ENCODE measurements around the gene ARAP2.
"Not testable (repeated sequence)": the region's sequence is repeated elsewhere in the genome, so short reads cannot be mapped to it uniquely, and the experiment has no call there.

Gene ARAP2

DNA sequence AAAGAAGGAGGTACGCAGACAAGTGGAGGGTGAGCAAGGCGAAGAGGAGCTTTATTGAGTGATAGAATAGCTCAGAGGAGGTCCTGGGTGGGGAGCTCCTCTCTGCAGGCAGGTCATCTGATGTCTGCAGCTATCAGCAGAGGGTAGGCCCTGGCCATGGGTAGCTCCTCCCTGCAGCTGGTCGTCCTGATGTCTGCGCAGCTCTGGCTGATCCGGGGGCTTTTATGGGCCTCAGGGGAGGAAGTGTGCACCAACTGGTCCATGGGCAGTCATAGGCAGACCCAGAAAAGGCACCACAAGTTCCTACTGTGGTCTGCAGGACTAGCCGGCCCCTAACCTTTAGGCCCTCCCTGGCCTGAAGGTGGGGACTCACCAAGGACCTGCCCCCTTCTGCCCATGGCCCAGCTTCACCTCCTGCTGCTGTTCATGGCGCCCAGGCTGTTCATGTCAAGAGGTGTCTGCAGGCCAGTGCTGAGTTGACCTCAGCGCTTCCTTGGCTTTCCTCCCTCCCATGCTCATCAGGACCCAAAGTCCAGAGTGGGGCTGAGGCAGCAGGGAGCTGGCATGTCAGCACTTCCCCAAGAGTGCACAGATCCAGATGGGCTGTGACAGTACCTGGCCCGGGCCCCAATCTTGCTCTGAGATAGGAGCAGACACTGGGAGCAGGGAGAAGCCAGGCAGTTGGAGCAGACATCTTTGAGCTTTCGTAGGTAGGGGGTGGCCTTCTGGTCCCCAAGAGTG is 46.1 kb downstream of the ARAP2 start:
- 96% methylated on average over 10 of the region's 10 CpGs for WGBS
- H3K9me3 ChIP-seq (ENCODE audit: insufficient read depth, low read depth, low read length), result no peaks in the 10 kb centered on the region
- H3K36me3 ChIP-seq (ENCODE audit: insufficient read depth, low read length), result no peaks in the 10 kb centered on the region

GRCh38 chr4:36197501-36197900 is 46.8 kb downstream of the ARAP2 start:
- 97% methylated on average over 5 of the region's 5 CpGs for WGBS
- Histone ChIP-seq H3K4me1 (ENCODE audit: insufficient read depth, low read length) (no peaks in the 10 kb centered on the region), H3K36me3 (ENCODE audit: insufficient read depth, low read length) (no peaks in the 10 kb centered on the region), H3K9ac (ENCODE audit: low read depth, low read length) (no peak overlapping the region), H3K4me3 (ENCODE audit: low read length) (no peak overlapping the region), H3K27ac (ENCODE audit: low read depth, low read length) (no peak overlapping the region), H3K27me3 (ENCODE audit: insufficient read depth, low read length) (no peaks in the 10 kb centered on the region), H3K9me3 (ENCODE audit: insufficient read depth, low read depth, low read length) (no peaks in the 10 kb centered on the region)

More for the DNA sequence above, 46.1 kb downstream of the ARAP2 start:
- H3K27ac ChIP-seq (ENCODE audit: low read depth, low read length), result no peak overlapping the region
- no peak overlapping the region for H3K4me3 ChIP-seq (ENCODE audit: low read length)
- H3K27me3 ChIP-seq (ENCODE audit: insufficient read depth, low read length), result no peaks in the 10 kb centered on the region
- H3K9ac ChIP-seq (ENCODE audit: low read depth, low read length), result no peak overlapping the region
- H3K4me1 ChIP-seq (ENCODE audit: insufficient read depth, low read length), result no peaks in the 10 kb centered on the region

DNA sequence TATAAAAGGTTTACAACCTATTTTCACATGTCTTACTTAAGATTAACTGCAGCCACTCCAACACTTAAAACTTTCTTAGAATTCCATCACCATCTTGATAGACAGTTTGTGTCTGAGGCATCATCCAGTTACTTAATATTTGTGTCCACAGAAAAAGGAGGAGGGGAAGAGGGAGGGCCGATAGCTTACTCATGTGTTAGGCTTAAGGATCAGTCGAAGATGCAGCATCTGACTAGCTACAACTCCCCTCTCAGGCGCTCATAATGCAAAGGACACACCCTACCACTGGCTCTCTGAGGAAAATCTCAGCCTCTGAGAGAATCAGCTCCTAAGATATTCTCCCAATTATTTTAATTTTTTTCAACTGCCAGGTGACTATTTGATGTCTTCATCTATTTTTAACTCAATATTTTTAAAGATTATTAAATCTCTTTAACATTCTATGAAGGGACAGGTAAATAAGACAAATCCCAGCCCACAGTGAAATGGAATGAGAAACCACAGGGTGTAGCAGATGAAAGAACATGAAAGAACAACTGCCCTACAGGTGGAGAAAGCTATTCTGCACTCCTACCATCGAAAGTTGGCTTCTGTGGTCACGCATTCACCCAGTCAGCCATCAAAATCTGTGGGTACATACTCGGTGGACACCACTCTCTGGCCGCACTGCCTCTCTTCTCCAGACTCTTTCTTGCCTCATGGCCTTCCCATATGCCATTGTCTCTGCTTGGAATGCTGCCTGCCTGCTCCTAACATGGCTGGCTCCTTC is 48.0 kb downstream of the ARAP2 start:
- Histone ChIP-seq H3K27me3 (ENCODE audit: insufficient read depth, low read length) (no peaks in the 10 kb centered on the region), H3K9ac (ENCODE audit: low read depth, low read length) (no peak overlapping the region), H3K4me1 (ENCODE audit: insufficient read depth, low read length) (no peaks in the 10 kb centered on the region), H3K36me3 (ENCODE audit: insufficient read depth, low read length) (no peaks in the 10 kb centered on the region), H3K27ac (ENCODE audit: low read depth, low read length) (no peak overlapping the region), H3K4me3 (ENCODE audit: low read length) (no peak overlapping the region), H3K9me3 (ENCODE audit: insufficient read depth, low read depth, low read length) (no peaks in the 10 kb centered on the region)
- 79% methylated on average over 7 of the region's 7 CpGs for WGBS

- Histone ChIP-seq H3K27me3 (ENCODE audit: insufficient read depth, low read length) (no peaks in the 10 kb centered on the region), H3K36me3 (ENCODE audit: insufficient read depth, low read length) (no peaks in the 10 kb centered on the region)
Measured at GRCh38 chr4:36192922-36193321, 51.4 kb downstream of the ARAP2 start.

GRCh38 chr4:36189511-36190226 is 54.6 kb downstream of the ARAP2 start:
- WGBS, result 86% methylated on average over 3 of the region's 3 CpGs
- H3K27ac ChIP-seq (ENCODE audit: low read depth, low read length), result no peak overlapping the region

More at GRCh38 chr4:36192922-36193321, 51.4 kb downstream of the ARAP2 start:
- Histone ChIP-seq H3K27ac (ENCODE audit: low read depth, low read length) (no peak overlapping the region), H3K9ac (ENCODE audit: low read depth, low read length) (no peak overlapping the region), H3K9me3 (ENCODE audit: insufficient read depth, low read depth, low read length) (no peaks in the 10 kb centered on the region), H3K4me1 (ENCODE audit: insufficient read depth, low read length) (no peaks in the 10 kb centered on the region), H3K4me3 (ENCODE audit: low read length) (no peak overlapping the region)
- 100% methylated on average over 1 of the region's 1 CpG for WGBS

DNA sequence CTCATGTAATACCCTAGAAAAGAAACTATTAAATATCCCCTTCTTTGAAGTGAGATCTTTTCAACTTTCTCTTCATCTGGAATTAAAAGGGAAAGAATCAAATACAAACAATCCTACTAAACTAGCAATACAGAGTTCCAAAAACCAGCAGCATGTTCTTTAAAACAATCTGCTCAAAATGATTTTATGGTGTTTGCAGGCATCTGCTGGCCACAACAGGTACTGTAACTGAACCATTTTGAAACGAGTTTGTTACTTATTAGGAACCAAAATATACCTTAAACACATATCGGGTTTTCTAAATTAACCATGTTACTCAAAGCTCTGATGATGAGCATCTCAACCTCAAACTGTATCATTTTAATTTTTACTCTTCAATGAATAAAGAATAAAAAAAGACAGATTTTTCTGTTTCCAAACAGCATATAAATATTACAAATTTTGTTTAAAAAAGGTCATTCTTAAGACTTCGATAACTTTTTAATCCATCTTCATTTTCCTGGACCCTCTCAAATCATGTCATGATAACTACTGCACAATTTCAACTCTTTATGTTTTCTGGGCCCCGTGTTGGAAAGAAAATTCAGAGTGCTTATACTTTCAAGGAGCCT is 56.5 kb downstream of the ARAP2 start:
- no peak overlapping the region for H3K27ac ChIP-seq (ENCODE audit: low read depth, low read length)
- no peaks in the 10 kb centered on the region for H3K36me3 ChIP-seq (ENCODE audit: insufficient read depth, low read length)
- H3K9me3 ChIP-seq (ENCODE audit: insufficient read depth, low read depth, low read length), result no peaks in the 10 kb centered on the region
- WGBS, result 70% methylated on average over 4 of the region's 4 CpGs
- H3K4me3 ChIP-seq (ENCODE audit: low read length), result no peak overlapping the region
- H3K27me3 ChIP-seq (ENCODE audit: insufficient read depth, low read length), result no peaks in the 10 kb centered on the region
- peaks cover 8% of the 10 kb centered on the region; the same call in 1 of the 2 replicates for H3K4me1 ChIP-seq (ENCODE audit: insufficient read depth, low read length)
- H3K9ac ChIP-seq (ENCODE audit: low read depth, low read length), result no peak overlapping the region

More at GRCh38 chr4:36189511-36190226, 54.6 kb downstream of the ARAP2 start:
- Histone ChIP-seq H3K36me3 (ENCODE audit: insufficient read depth, low read length) (no peaks in the 10 kb centered on the region), H3K27me3 (ENCODE audit: insufficient read depth, low read length) (no peaks in the 10 kb centered on the region), H3K4me1 (ENCODE audit: insufficient read depth, low read length) (no peaks in the 10 kb centered on the region), H3K9me3 (ENCODE audit: insufficient read depth, low read depth, low read length) (no peaks in the 10 kb centered on the region), H3K9ac (ENCODE audit: low read depth, low read length) (no peak overlapping the region), H3K4me3 (ENCODE audit: low read length) (no peak overlapping the region)

- Histone ChIP-seq H3K9ac (ENCODE audit: low read depth, low read length) (no peak overlapping the region), H3K4me3 (ENCODE audit: low read length) (no peak overlapping the region), H3K36me3 (ENCODE audit: insufficient read depth, low read length) (no peaks in the 10 kb centered on the region), H3K9me3 (ENCODE audit: insufficient read depth, low read depth, low read length) (no peaks in the 10 kb centered on the region), H3K27me3 (ENCODE audit: insufficient read depth, low read length) (no peaks in the 10 kb centered on the region), H3K27ac (ENCODE audit: low read depth, low read length) (no peak overlapping the region), H3K4me1 (ENCODE audit: insufficient read depth, low read length) (peaks cover 8% of the 10 kb centered on the region; the same call in 1 of the 2 replicates)
- WGBS, result 67% methylated on average over 4 of the region's 5 CpGs
Measured at GRCh38 chr4:36183665-36184393, 60.5 kb downstream of the ARAP2 start.

GRCh38 chr4:36183232-36183631 is 61.1 kb downstream of the ARAP2 start:
- 97% methylated on average over 3 of the region's 3 CpGs for WGBS
- H3K4me1 ChIP-seq (ENCODE audit: insufficient read depth, low read length), result peaks cover 8% of the 10 kb centered on the region; the same call in 1 of the 2 replicates

GRCh38 chr4:36182315-36182714 is 62.0 kb downstream of the ARAP2 start:
- H3K27me3 ChIP-seq (ENCODE audit: insufficient read depth, low read length); H3K9ac ChIP-seq (ENCODE audit: low read depth, low read length); H3K36me3 ChIP-seq (ENCODE audit: insufficient read depth, low read length); H3K4me3 ChIP-seq (ENCODE audit: low read length); H3K27ac ChIP-seq (ENCODE audit: low read depth, low read length); H3K9me3 ChIP-seq (ENCODE audit: insufficient read depth, low read depth, low read length); H3K4me1 ChIP-seq (ENCODE audit: insufficient read depth, low read length): not testable (repeated sequence)
- WGBS, result 97% methylated on average over 8 of the region's 9 CpGs

More at GRCh38 chr4:36183232-36183631, 61.1 kb downstream of the ARAP2 start:
- no peak overlapping the region for H3K4me3 ChIP-seq (ENCODE audit: low read length)
- no peaks in the 10 kb centered on the region for H3K9me3 ChIP-seq (ENCODE audit: insufficient read depth, low read depth, low read length)
- no peak overlapping the region for H3K9ac ChIP-seq (ENCODE audit: low read depth, low read length)
- H3K27ac ChIP-seq (ENCODE audit: low read depth, low read length), result no peak overlapping the region
- no peaks in the 10 kb centered on the region for H3K36me3 ChIP-seq (ENCODE audit: insufficient read depth, low read length)
- H3K27me3 ChIP-seq (ENCODE audit: insufficient read depth, low read length), result no peaks in the 10 kb centered on the region

GRCh38 chr4:36180206-36180605 is 64.1 kb downstream of the ARAP2 start:
- Histone ChIP-seq H3K27ac (ENCODE audit: low read depth, low read length) (no peak overlapping the region), H3K4me1 (ENCODE audit: insufficient read depth, low read length) (peaks cover 8% of the 10 kb centered on the region; the same call in 1 of the 2 replicates), H3K9me3 (ENCODE audit: insufficient read depth, low read depth, low read length) (no peaks in the 10 kb centered on the region), H3K4me3 (ENCODE audit: low read length) (no peak overlapping the region), H3K9ac (ENCODE audit: low read depth, low read length) (no peak overlapping the region), H3K27me3 (ENCODE audit: insufficient read depth, low read length) (no peaks in the 10 kb centered on the region), H3K36me3 (ENCODE audit: insufficient read depth, low read length) (no peaks in the 10 kb centered on the region)
- 100% methylated on average over 4 of the region's 6 CpGs for WGBS

Measured in HUES64 (cell line).